MM.1S (cell line): ENCODE data around the gene MED15.

Source experiments
- DNase-seq: peaks from one replicate; pipeline ENCODE4 v3.0.0-alpha.2; 2015
- H2AFZ ChIP-seq: fragments of 300-600 bp; sonication (generic); 2 replicates; pipeline ENCODE4 v1.6.0; 2016; ENCODE audit warnings: antibody characterized with exemption, low read length
- H3F3A ChIP-seq: fragments of 300-600 bp; sonication (generic); 2 replicates; pipeline ENCODE4 v1.6.1; 2016; ENCODE audit warnings: mild to moderate bottlenecking, antibody characterized with exemption, low read length, moderate library complexity, mixed read lengths; ENCODE audit not compliant: insufficient read depth
- H3K27ac ChIP-seq: fragments of 300-600 bp; sonication (generic); 2 replicates; pipeline ENCODE4 v1.5.1; 2016; ENCODE audit warnings: mild to moderate bottlenecking, low read length
- H3K27me3 ChIP-seq: fragments of 300-600 bp; sonication (generic); replicated peaks from 2 replicates; pipeline ENCODE4 v1.6.0; 2016; ENCODE audit warnings: low read length; ENCODE audit not compliant: insufficient read depth
- H3K36me3 ChIP-seq: fragments of 300-600 bp; sonication (generic); replicated peaks from 2 replicates; pipeline ENCODE4 v1.6.1; 2016; ENCODE audit warnings: mild to moderate bottlenecking, low read length, mixed read lengths; ENCODE audit not compliant: insufficient read depth
- H3K4me1 ChIP-seq: fragments of 300-600 bp; sonication (generic); 2 replicates; pipeline ENCODE4 v1.6.1; 2016; ENCODE audit warnings: low read length, mixed read lengths
- H3K4me2 ChIP-seq: fragments of 300-600 bp; sonication (generic); 2 replicates; pipeline ENCODE4 v1.6.0; 2016; ENCODE audit warnings: low read depth, low read length
- H3K4me3 ChIP-seq: fragments of 300-600 bp; sonication (generic); 2 replicates; pipeline ENCODE4 v1.5.1; 2016; ENCODE audit warnings: low read length, mixed read lengths
- H3K79me2 ChIP-seq: fragments of 300-600 bp; sonication (generic); 2 replicates; pipeline ENCODE4 v1.6.1; 2016; ENCODE audit warnings: mixed run types, low read length, mixed read lengths
- H3K9ac ChIP-seq: fragments of 300-600 bp; sonication (generic); 2 replicates; pipeline ENCODE4 v1.6.1; 2016; ENCODE audit warnings: low read length, mixed read lengths
- H3K9me2 ChIP-seq: fragments of 300-600 bp; sonication (generic); replicated peaks from 2 replicates; pipeline ENCODE4 v1.6.1; 2016; ENCODE audit warnings: mild to moderate bottlenecking, low read length, mixed read lengths; ENCODE audit not compliant: insufficient read depth
- H3K9me3 ChIP-seq: fragments of 300-600 bp; sonication (generic); replicated peaks from 2 replicates; pipeline ENCODE4 v1.6.1; 2016; ENCODE audit warnings: mild to moderate bottlenecking, low read length, mixed read lengths; ENCODE audit not compliant: insufficient read depth
- H4K20me1 ChIP-seq: fragments of 300-600 bp; sonication (generic); 2 replicates; pipeline ENCODE4 v1.6.1; 2016; ENCODE audit warnings: mild to moderate bottlenecking, low read length, moderate library complexity, mixed read lengths; ENCODE audit not compliant: insufficient read depth
- EZH2 ChIP-seq: fragments of 300-600 bp; sonication (generic); optimal IDR thresholded peaks from 2 replicates; pipeline ENCODE3; 2017; ENCODE audit warnings: low read depth, mild to moderate bottlenecking, antibody characterized with exemption, low read length, mixed read lengths
- EZH2phosphoT487 ChIP-seq: fragments of 300-600 bp; sonication (generic); IDR thresholded peaks from 2 replicates; pipeline ENCODE4 v1.6.1; 2018; ENCODE audit warnings: antibody characterized with exemption, low read length
- TF ChIP-seq, protein P1 (sequence below): fragments of 300-600 bp; sonication (generic); IDR thresholded peaks from 2 replicates; pipeline ENCODE4 v1.5.1; 2016; ENCODE audit warnings: antibody characterized with exemption, low read length, mixed read lengths

The MED15 gene

DNA sequence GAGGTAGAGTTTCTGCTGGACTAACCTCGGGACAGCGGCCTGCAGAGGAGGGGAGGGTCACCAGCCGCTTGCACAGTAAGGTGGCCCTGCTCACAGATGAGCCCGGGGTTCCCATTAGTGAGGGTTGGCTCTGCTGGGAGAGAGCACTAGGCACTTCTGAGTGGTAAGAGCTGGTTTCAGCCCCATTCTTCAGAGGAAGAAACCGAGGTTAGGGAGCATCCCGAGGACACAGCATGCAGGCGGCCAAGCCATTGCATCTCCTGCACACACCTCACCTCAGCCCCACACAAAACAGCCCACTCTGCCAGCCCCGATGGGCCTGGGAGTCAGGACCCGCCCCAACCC, 99.3 kb downstream of the MED15 start:
- DNase-seq: no peak
- Histone ChIP-seq H3K27me3 (no peaks in the 10 kb centered on the region; the same call in 1 of the 2 replicates), H3K4me3 (no peak overlapping the region), H4K20me1 (no peaks in the 10 kb centered on the region), H3K27ac (no peak overlapping the region), H3K4me1 (peaks cover 11% of the 10 kb centered on the region), H3K36me3 (no peaks in the 10 kb centered on the region), H3K9me3 (no peaks in the 10 kb centered on the region), H3K9me2 (no peaks in the 10 kb centered on the region), H3K9ac (no peak overlapping the region), H2AFZ (no peak overlapping the region), H3F3A (peaks cover 4% of the 10 kb centered on the region; the same call in 1 of the 2 replicates), H3K79me2 (no peaks in the 10 kb centered on the region), H3K4me2 (peak overlapping the region; percentile 73; the same call in 1 of the 2 replicates)
- TF ChIP-seq, protein P1, sequence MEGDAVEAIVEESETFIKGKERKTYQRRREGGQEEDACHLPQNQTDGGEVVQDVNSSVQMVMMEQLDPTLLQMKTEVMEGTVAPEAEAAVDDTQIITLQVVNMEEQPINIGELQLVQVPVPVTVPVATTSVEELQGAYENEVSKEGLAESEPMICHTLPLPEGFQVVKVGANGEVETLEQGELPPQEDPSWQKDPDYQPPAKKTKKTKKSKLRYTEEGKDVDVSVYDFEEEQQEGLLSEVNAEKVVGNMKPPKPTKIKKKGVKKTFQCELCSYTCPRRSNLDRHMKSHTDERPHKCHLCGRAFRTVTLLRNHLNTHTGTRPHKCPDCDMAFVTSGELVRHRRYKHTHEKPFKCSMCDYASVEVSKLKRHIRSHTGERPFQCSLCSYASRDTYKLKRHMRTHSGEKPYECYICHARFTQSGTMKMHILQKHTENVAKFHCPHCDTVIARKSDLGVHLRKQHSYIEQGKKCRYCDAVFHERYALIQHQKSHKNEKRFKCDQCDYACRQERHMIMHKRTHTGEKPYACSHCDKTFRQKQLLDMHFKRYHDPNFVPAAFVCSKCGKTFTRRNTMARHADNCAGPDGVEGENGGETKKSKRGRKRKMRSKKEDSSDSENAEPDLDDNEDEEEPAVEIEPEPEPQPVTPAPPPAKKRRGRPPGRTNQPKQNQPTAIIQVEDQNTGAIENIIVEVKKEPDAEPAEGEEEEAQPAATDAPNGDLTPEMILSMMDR: no peak
- TF ChIP-seq EZH2phosphoT487 (no peak), EZH2 (no peak)

DNA sequence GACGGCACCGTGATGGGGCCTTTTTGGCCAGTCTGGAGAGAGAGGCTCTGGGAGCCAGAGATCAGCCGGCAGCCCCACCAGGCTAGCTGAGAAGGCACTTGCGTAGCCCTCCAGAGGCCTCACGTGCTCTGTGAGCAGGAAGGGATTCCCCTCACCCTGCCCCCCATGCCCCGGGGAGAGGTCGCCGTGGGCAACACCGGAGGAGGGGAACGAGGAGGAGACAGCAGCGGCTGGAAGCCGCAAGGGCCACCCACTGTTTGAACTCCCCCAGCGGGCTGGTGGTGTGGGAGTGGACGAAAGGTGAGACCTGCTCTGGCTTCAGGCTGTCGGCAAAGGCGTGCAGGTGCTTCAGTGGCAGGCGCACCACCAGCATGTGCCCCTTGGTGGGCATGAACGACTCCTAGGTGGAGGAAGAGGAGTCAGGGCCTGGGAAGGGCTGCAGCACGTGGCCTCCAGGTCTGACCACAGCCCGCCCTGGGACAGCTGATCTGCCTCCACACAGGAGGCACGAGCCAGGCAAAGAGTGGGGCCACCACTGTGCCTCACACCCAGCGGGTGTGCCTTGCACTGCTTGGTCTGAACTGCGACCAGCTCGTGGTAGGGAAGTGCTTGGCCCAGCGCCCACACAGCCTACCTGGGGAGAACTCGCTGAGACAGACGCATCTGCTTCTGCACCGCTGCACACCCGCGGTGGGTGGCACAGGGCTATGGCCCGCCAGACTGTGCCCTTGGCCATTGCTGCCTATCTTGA, 99.9 kb downstream of the MED15 start:
- H3K4me1 ChIP-seq: peaks cover 11% of the 10 kb centered on the region
- TF ChIP-seq EZH2phosphoT487: no peak
- no peak for TF ChIP-seq EZH2
- TF ChIP-seq, protein P1: no peak

DNA sequence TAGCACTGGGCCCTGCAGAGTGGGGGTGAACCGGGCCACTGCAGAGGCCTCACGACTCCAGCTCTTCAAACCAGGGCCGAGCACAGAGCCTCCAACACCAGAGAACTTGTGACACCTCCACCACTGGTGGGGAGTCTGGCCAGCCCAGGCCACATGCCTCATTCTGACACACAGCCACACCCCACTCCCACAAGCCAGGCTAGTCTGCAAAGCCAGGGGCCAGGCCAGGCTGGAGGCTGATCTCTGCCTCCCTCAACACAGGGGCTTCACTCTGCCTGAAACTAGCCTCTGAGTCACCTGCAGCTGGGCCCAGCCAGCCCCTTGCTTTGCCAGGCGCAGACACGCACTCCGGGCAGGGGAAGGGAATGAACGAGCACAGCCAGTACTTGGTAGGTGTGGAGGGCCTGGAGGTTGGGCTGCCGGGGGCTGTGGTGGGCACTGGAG, 102.9 kb downstream of the MED15 start:
- no peak overlapping the region for H2AFZ ChIP-seq
- DNase-seq: no peak
- no peak for TF ChIP-seq EZH2
- TF ChIP-seq, protein P1: no peak
- no peak for TF ChIP-seq EZH2phosphoT487

More for the DNA sequence above, 99.9 kb downstream of the MED15 start:
- DNase-seq: no peak
- H3K79me2 ChIP-seq: no peaks in the 10 kb centered on the region
- no peaks in the 10 kb centered on the region for H3K36me3 ChIP-seq
- H3K27ac ChIP-seq: no peak overlapping the region
- no peaks in the 10 kb centered on the region for H3K9me2 ChIP-seq
- no peak overlapping the region for H2AFZ ChIP-seq
- H3K9me3 ChIP-seq: no peaks in the 10 kb centered on the region
- H4K20me1 ChIP-seq: no peaks in the 10 kb centered on the region
- H3K9ac ChIP-seq: no peak overlapping the region
- peaks cover 4% of the 10 kb centered on the region; the same call in 1 of the 2 replicates for H3F3A ChIP-seq
- H3K27me3 ChIP-seq: no peaks in the 10 kb centered on the region; the same call in 1 of the 2 replicates
- H3K4me3 ChIP-seq: no peak overlapping the region
- no peak overlapping the region for H3K4me2 ChIP-seq

More for the DNA sequence above, 102.9 kb downstream of the MED15 start:
- no peak overlapping the region for H3K9ac ChIP-seq
- H3K36me3 ChIP-seq: no peaks in the 10 kb centered on the region
- peaks cover 4% of the 10 kb centered on the region; the same call in 1 of the 2 replicates for H3F3A ChIP-seq
- H4K20me1 ChIP-seq: no peaks in the 10 kb centered on the region
- H3K4me3 ChIP-seq: no peak overlapping the region
- H3K79me2 ChIP-seq: no peaks in the 10 kb centered on the region
- peaks cover 11% of the 10 kb centered on the region for H3K4me1 ChIP-seq
- H3K9me3 ChIP-seq: no peaks in the 10 kb centered on the region
- H3K9me2 ChIP-seq: no peaks in the 10 kb centered on the region
- H3K4me2 ChIP-seq: no peak overlapping the region
- H3K27me3 ChIP-seq: no peaks in the 10 kb centered on the region; the same call in 1 of the 2 replicates
- no peak overlapping the region for H3K27ac ChIP-seq
